IMR-90 (cell line): Measurements from ENCODE around the gene MID2. TPM values are rescaled to one million over a fixed set of nuclear protein-coding genes. Genes with fewer than 3 reads are reported as not detected.
"Not testable (repeated sequence)": the region's sequence is repeated elsewhere in the genome, so short reads cannot be mapped to it uniquely, and the experiment has no call there.

Source experiments
- ATAC-seq: fragments of 200-7000 bp; cut with Tn5 transposase; 2 replicates; pipeline ENCODE4 v1.9.1; 2020; ENCODE audit warnings: low read depth, mild to moderate bottlenecking, moderate library complexity
- BruUV-seq: library from RNA; stranded (reverse); fragments of 400-500 nt; replicated peaks from 2 replicates; lab custom pipeline; 2021; lab: Mats Ljungman, UMichigan
- CTCF ChIA-PET: fragments of 300-600 bp; formaldehyde crosslinking; extraction: SDS; loops from one replicate; lab custom pipeline; 2021; ENCODE audit warnings: antibody characterized with exemption; lab: Yijun Ruan, JAX
- POLR2A ChIA-PET: fragments of 300-600 bp; sonication (Branson Sonifier 250); formaldehyde crosslinking; loops from one replicate; lab custom pipeline; 2022; ENCODE audit warnings: antibody characterized with exemption; ENCODE audit not compliant: unreplicated experiment; lab: Charles Lee
- DNase-seq: peaks from one replicate; pipeline ENCODE4 v3.0.0; 2013
- H2AFZ ChIP-seq: replicated peaks from 2 replicates; pipeline ENCODE3; 2013; ENCODE audit warnings: low read length, mild to moderate bottlenecking; ENCODE audit not compliant: poor library complexity
- H2AK5ac ChIP-seq: 2 replicates; pipeline ENCODE4 v1.6.1; 2013; ENCODE audit warnings: low read depth, low read length, inconsistent platforms
- H2AK9ac ChIP-seq: replicated peaks from 2 replicates; pipeline ENCODE3; 2013; ENCODE audit warnings: mild to moderate bottlenecking, low read depth, low read length, moderate library complexity; ENCODE audit not compliant: poor library complexity
- H2BK120ac ChIP-seq: 2 replicates; pipeline ENCODE4 v1.6.1; 2013; ENCODE audit warnings: low read depth, low read length, inconsistent platforms
- H2BK15ac ChIP-seq: 3 replicates; pipeline ENCODE4 v1.6.1; 2013; ENCODE audit warnings: low read depth, low read length, inconsistent platforms
- H2BK20ac ChIP-seq: 2 replicates; pipeline ENCODE4 v1.6.1; 2013; ENCODE audit warnings: low read depth, mild to moderate bottlenecking, inconsistent platforms, low read length, moderate library complexity
- H2BK5ac ChIP-seq: 2 replicates; pipeline ENCODE4 v1.6.1; 2013; ENCODE audit warnings: mild to moderate bottlenecking, low read depth, low read length, inconsistent platforms; ENCODE audit not compliant: poor library complexity, severe bottlenecking
- H3K14ac ChIP-seq: replicated peaks from 2 replicates; pipeline ENCODE4 v1.6.1; 2013; ENCODE audit warnings: low read depth, low read length, inconsistent platforms
- H3K18ac ChIP-seq: 2 replicates; pipeline ENCODE4 v1.6.1; 2013; ENCODE audit warnings: low read depth, low read length, control low read depth
- H3K23ac ChIP-seq: 2 replicates; pipeline ENCODE4 v1.6.1; 2013; ENCODE audit warnings: low read depth, low read length, inconsistent platforms
- H3K27ac ChIP-seq: 2 replicates; pipeline ENCODE4 v1.5.1; 2013; ENCODE audit warnings: mild to moderate bottlenecking, control low read depth, low read length; ENCODE audit not compliant: insufficient read depth
- H3K27me3 ChIP-seq: 2 replicates; pipeline ENCODE4 v1.6.1; 2013; ENCODE audit warnings: low read length; ENCODE audit not compliant: control insufficient read depth, insufficient read depth
- H3K36me3 ChIP-seq: 2 replicates; pipeline ENCODE4 v1.6.1; 2013; ENCODE audit warnings: low read length, mixed read lengths; ENCODE audit not compliant: control insufficient read depth, insufficient read depth
- H3K4ac ChIP-seq: 2 replicates; pipeline ENCODE4 v1.6.1; 2013; ENCODE audit warnings: low read depth, low read length, inconsistent platforms
- H3K4me1 ChIP-seq: 2 replicates; pipeline ENCODE4 v1.6.1; 2013; ENCODE audit warnings: low read length, mixed read lengths; ENCODE audit not compliant: control insufficient read depth, insufficient read depth
- H3K4me2 ChIP-seq: 2 replicates; pipeline ENCODE4 v1.6.1; 2013; ENCODE audit warnings: low read depth, mild to moderate bottlenecking, control low read depth, low read length, moderate library complexity
- H3K4me3 ChIP-seq: 2 replicates; pipeline ENCODE4 v1.5.1; 2013; ENCODE audit warnings: low read depth, mild to moderate bottlenecking, control low read depth, low read length, moderate library complexity; ENCODE audit not compliant: insufficient read depth
- H3K56ac ChIP-seq: 2 replicates; pipeline ENCODE4 v1.6.1; 2013; ENCODE audit warnings: low read length, inconsistent platforms; ENCODE audit not compliant: insufficient read depth; ENCODE audit errors: extremely low read depth
- H3K79me1 ChIP-seq, 2 experiments: 2 replicates each; pipeline ENCODE4 v1.6.1; 2013; ENCODE audit warnings: low read length in 2 of 2, inconsistent platforms in 1 of 2, low read depth in 1 of 2
- H3K9ac ChIP-seq: 2 replicates; pipeline ENCODE4 v1.6.1; 2013; ENCODE audit warnings: low read depth, low read length, control low read depth
- H3K9me1 ChIP-seq: 2 replicates; pipeline ENCODE4 v1.6.1; 2013; ENCODE audit warnings: low read length, inconsistent platforms; ENCODE audit not compliant: insufficient read depth
- H3K9me3 ChIP-seq: 2 replicates; pipeline ENCODE4 v1.6.1; 2013; ENCODE audit warnings: low read length; ENCODE audit not compliant: control insufficient read depth, insufficient read depth
- H4K20me1 ChIP-seq: 2 replicates; pipeline ENCODE4 v1.6.1; 2013; ENCODE audit warnings: low read length, inconsistent platforms; ENCODE audit not compliant: insufficient read depth
- H4K5ac ChIP-seq: 2 replicates; pipeline ENCODE4 v1.6.1; 2013; ENCODE audit warnings: mild to moderate bottlenecking, low read depth, low read length, control low read depth
- H4K8ac ChIP-seq, 2 experiments: 2 replicates each; pipeline ENCODE4 v1.6.1; 2013; ENCODE audit warnings: low read depth in 2 of 2, low read length in 2 of 2, control low read depth in 1 of 2, inconsistent platforms in 1 of 2
- H4K91ac ChIP-seq: 2 replicates; pipeline ENCODE4 v1.6.1; 2013; ENCODE audit warnings: low read depth, low read length, inconsistent platforms; ENCODE audit not compliant: insufficient read depth
- CHD1 ChIP-seq: IDR thresholded peaks from 2 replicates; pipeline ENCODE4 v1.6.1; 2012; ENCODE audit warnings: low read depth, low read length, improper control_type of control experiment
- MAZ ChIP-seq: IDR thresholded peaks from 2 replicates; pipeline ENCODE4 v1.6.1; 2012; ENCODE audit warnings: low read depth, mild to moderate bottlenecking, low read length, improper control_type of control experiment, moderate library complexity, borderline replicate concordance
- WGBS, 2 experiments: methylation state at CpG; one replicate each; pipeline versions ENCODE4 v1.1.5 to v1.1.7; 2013; ENCODE audit warnings: missing lambda C conversion rate in 2 of 2; ENCODE audit not compliant: insufficient read length in 1 of 2; ENCODE audit errors: extremely low coverage in 2 of 2; 5-methylcytosine and 5-hydroxymethylcytosine counted together
- dilution Hi-C: fragments of 300-500 bp; cut with HindIII; formaldehyde crosslinking; loops from one replicate; pipeline ENCODE4 v1.14.3; 2018; ENCODE audit warnings: low sequenced_read_pairs; ENCODE audit not compliant: unreplicated experiment
- in situ Hi-C: fragments of 300-500 bp; cut with MboI; formaldehyde crosslinking; loops from 3 replicates; pipeline ENCODE4 v1.14.3; 2019; ENCODE audit warnings: low sequenced_read_pairs, inconsistent platforms, mixed read lengths
- intact Hi-C: fragments of 100-400 bp; cut with micrococcal nuclease; formaldehyde crosslinking; loops from 2 replicates; pipeline ENCODE4 v1.10.0; 2022
- polyA plus RNA-seq, 3 experiments: library from polyadenylated mRNA; depleted of rRNA; stranded (reverse); fragments of >200 nt; gene quantifications; 2 replicates each; pipeline ENCODE4 v1.2.3, GENCODE V29; 2012; ENCODE audit warnings: low replicate concordance in 1 of 3
- total RNA-seq: library from RNA; depleted of rRNA; stranded (reverse); fragments of >200 nt; gene quantifications from 2 replicates; pipeline ENCODE4 v1.2.3, GENCODE V29; 2012

The MID2 gene
- total and polyA plus RNA-seq, 2 of the 4 experiments (the other 2 are of a cell fraction): 1.1 to 4.7 TPM

GRCh38 chrX:107940095-107940494 is 114.4 kb downstream of the MID2 start:
- H4K8ac ChIP-seq: no peak overlapping the region
- H3K36me3 ChIP-seq: no peaks in the 10 kb centered on the region
- BruUV-seq: no TSS peak
- no peak overlapping the region for H3K18ac ChIP-seq
- no peak overlapping the region for H2BK20ac ChIP-seq
- H3K56ac ChIP-seq: no peak overlapping the region
- POLR2A ChIA-PET: no interaction called here
- H3K23ac ChIP-seq: no peak overlapping the region
- H3K79me1 ChIP-seq: no peaks in the 10 kb centered on the region
- no peak overlapping the region for H3K14ac ChIP-seq
- dilution Hi-C loops: no loop called here
- H3K9ac ChIP-seq: no peak overlapping the region
- CTCF ChIA-PET: no interaction called here
- H2BK120ac ChIP-seq: no peak overlapping the region
- intact Hi-C loops: no loop called here
- H2AFZ ChIP-seq: no peak overlapping the region
- H2BK5ac ChIP-seq: no peak overlapping the region
- no peaks in the 10 kb centered on the region for H4K20me1 ChIP-seq
- WGBS, 2 experiments: 73% methylated on average over 2 of the region's 3 CpGs; no CpG with 5 or more reads in 1 of the 2 experiments
- H3K27ac ChIP-seq: no peak overlapping the region
- no peak overlapping the region for H3K4me2 ChIP-seq
- DNase-seq (no peak), ATAC-seq (no peak)
- H3K9me3 ChIP-seq: no peaks in the 10 kb centered on the region
- no peak overlapping the region for H2AK9ac ChIP-seq
- no peak overlapping the region for H3K4ac ChIP-seq
- no peaks in the 10 kb centered on the region for H3K9me1 ChIP-seq
- in situ Hi-C loops: no loop called here
- H2AK5ac ChIP-seq: no peak overlapping the region
- no peaks in the 10 kb centered on the region for H3K4me1 ChIP-seq
- H4K91ac ChIP-seq: no peak overlapping the region
- no peak overlapping the region for H4K5ac ChIP-seq
- no peak overlapping the region for H3K4me3 ChIP-seq
- TF ChIP-seq MAZ (no peak), CHD1 (no peak)
- H2BK15ac ChIP-seq: no peak overlapping the region
- H3K27me3 ChIP-seq: no peaks in the 10 kb centered on the region; the same call in 1 of the 2 replicates

GRCh38 chrX:107955337-107955736 is 129.7 kb downstream of the MID2 start:
- H2BK120ac ChIP-seq, H2AK5ac ChIP-seq, H3K36me3 ChIP-seq, in situ Hi-C loops, H3K14ac ChIP-seq, H3K4me3 ChIP-seq, H4K8ac ChIP-seq, H3K18ac ChIP-seq, H4K20me1 ChIP-seq, H3K9ac ChIP-seq, H3K9me3 ChIP-seq, POLR2A ChIA-PET, H3K56ac ChIP-seq, H3K23ac ChIP-seq, BruUV-seq, H2BK5ac ChIP-seq, H3K79me1 ChIP-seq, ATAC-seq, H3K4ac ChIP-seq, H2AK9ac ChIP-seq, H3K4me1 ChIP-seq, CTCF ChIA-PET, H2BK20ac ChIP-seq, H2BK15ac ChIP-seq, dilution Hi-C loops, intact Hi-C loops, H3K27ac ChIP-seq, H2AFZ ChIP-seq, DNase-seq, H3K27me3 ChIP-seq, H3K9me1 ChIP-seq, H4K91ac ChIP-seq, H3K4me2 ChIP-seq, H4K5ac ChIP-seq: not testable (repeated sequence)
